ENCODE measurements around the gene CXXC5. TPM values are rescaled to one million over a fixed set of nuclear protein-coding genes. Genes with fewer than 3 reads are reported as not detected.
A peak's percentile ranks its signal among the peaks of the same experiment; 100 is the strongest.

CXXC5 gene
- polyA plus RNA-seq, 1 donor from 2014 or later = 24.4 TPM

DNA sequence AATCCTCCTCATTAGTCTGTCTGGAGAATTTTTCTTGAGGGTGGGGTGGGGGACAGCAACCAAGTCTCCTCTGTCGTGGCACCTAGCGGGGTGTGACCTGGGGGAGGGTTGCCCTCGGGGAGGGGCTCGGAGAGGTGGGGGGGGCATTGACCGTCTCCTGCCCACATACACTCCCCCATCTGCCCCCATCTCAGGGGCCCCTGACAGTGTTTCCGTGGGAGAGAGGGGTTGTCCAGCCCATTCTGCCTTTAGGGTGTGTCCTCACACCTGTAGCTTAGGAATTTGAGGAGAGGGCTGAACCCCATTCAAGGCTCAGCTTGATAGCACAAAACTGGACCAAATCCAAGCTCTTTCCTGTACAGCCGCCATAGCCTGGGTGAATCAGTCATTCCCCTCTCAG, 5.9 kb upstream of the CXXC5 start:
- Histone ChIP-seq H3K27me3 (ENCODE audit: insufficient read depth, low read depth, low read length) (peaks cover 10% of the 10 kb centered on the region), H3K4me2 (ENCODE audit: low read length) (no peak overlapping the region), H3K27ac (ENCODE audit: low read length) (no peak overlapping the region), H3F3A (ENCODE audit: insufficient read depth, low read length, poor library complexity, severe bottlenecking) (no peaks in the 10 kb centered on the region), H3K79me2 (replicated peaks; ENCODE audit: insufficient read depth, low read length) (no peaks in the 10 kb centered on the region), H4K20me1 (ENCODE audit: insufficient read depth) (no peaks in the 10 kb centered on the region), H3K9ac (ENCODE audit: low read length) (no peak overlapping the region), H3K4me3 (ENCODE audit: low read length) (no peak overlapping the region), H3K9me2 (ENCODE audit: insufficient read depth, low read length) (no peaks in the 10 kb centered on the region), H3K36me3 (ENCODE audit: insufficient read depth, low read length) (no peaks in the 10 kb centered on the region), H2AFZ (ENCODE audit: low read depth, low read length) (no peak overlapping the region), H3K9me3 (ENCODE audit: low read length) (no peaks in the 10 kb centered on the region)
- TF ChIP-seq POLR2AphosphoS5 (IDR thresholded peaks at IDR 0.05) = no peak
- no peak for TF ChIP-seq RAD21 (conservative IDR thresholded peaks at IDR 0.05)

DNA sequence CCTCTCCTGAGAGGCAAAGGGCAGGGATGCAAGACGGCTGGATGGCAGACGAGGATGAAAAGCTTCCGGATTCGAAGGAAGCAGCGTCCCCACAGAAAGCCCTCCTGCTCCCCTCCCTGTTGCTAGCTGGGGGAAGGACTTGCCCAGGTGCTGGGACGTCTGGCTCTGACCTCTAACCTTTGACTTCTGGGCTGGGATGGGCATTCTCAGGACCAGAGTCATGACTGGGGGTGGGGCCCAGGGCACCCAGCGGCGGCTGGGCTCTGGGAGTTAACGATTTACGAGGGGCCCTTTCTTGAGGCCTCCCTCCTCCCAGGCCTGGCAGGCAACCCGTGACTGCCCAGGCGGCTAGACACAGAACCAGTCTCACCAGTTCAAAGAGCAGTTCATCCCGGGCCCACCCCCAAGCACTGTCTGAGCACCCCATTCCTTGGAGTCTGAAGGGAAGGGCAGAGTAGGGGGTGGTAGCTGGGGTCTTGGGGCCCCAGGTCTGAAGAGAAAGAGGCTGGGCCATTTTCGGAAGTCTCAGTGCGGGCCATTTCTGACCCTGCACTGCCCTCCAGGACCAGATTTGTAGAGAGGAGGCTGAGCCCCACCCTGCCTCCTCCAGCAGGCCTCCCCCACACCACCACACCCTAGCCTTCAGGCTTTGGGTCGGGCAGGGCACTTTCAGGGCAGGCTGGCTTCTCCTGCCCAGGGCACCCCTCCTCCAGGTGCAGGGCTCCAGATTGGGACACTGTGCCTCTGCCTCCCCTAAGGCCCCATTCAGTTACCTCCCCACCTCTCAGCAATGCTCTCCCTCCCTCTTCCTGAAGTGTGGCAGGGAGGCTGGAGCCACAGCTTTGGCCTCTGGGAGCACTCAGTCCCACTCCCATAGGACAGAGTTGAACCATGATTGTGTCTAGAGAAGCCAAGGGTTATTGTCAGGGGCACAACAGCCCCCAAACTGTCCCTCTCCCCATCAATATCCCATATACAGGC, 5.0 kb upstream of the CXXC5 start:
- Histone ChIP-seq H3K4me2 (ENCODE audit: low read length) (no peak overlapping the region), H3K27me3 (ENCODE audit: insufficient read depth, low read depth, low read length) (peaks cover 17% of the 10 kb centered on the region), H3K27ac (ENCODE audit: low read length) (no peak overlapping the region), H3K36me3 (ENCODE audit: insufficient read depth, low read length) (no peaks in the 10 kb centered on the region), H3K9me2 (ENCODE audit: insufficient read depth, low read length) (no peaks in the 10 kb centered on the region), H3K79me2 (replicated peaks; ENCODE audit: insufficient read depth, low read length) (no peaks in the 10 kb centered on the region), H2AFZ (ENCODE audit: low read depth, low read length) (no peak overlapping the region), H3K9me3 (ENCODE audit: low read length) (no peaks in the 10 kb centered on the region), H3K9ac (ENCODE audit: low read length) (no peak overlapping the region), H3K4me3 (ENCODE audit: low read length) (no peak overlapping the region), H3F3A (ENCODE audit: insufficient read depth, low read length, poor library complexity, severe bottlenecking) (no peaks in the 10 kb centered on the region), H4K20me1 (ENCODE audit: insufficient read depth) (no peaks in the 10 kb centered on the region)
- TF ChIP-seq POLR2AphosphoS5 (IDR thresholded peaks at IDR 0.05) (peak; percentile 29), MXI1 (conservative IDR thresholded peaks at IDR 0.05; ENCODE audit: poor library complexity, severe bottlenecking) (no peak), TAF1 (IDR thresholded peaks at IDR 0.05; ENCODE audit: low read depth) (no peak), RAD21 (conservative IDR thresholded peaks at IDR 0.05) (no peak)
- TF ChIP-seq, protein P1, sequence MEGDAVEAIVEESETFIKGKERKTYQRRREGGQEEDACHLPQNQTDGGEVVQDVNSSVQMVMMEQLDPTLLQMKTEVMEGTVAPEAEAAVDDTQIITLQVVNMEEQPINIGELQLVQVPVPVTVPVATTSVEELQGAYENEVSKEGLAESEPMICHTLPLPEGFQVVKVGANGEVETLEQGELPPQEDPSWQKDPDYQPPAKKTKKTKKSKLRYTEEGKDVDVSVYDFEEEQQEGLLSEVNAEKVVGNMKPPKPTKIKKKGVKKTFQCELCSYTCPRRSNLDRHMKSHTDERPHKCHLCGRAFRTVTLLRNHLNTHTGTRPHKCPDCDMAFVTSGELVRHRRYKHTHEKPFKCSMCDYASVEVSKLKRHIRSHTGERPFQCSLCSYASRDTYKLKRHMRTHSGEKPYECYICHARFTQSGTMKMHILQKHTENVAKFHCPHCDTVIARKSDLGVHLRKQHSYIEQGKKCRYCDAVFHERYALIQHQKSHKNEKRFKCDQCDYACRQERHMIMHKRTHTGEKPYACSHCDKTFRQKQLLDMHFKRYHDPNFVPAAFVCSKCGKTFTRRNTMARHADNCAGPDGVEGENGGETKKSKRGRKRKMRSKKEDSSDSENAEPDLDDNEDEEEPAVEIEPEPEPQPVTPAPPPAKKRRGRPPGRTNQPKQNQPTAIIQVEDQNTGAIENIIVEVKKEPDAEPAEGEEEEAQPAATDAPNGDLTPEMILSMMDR (IDR thresholded peaks at IDR 0.05; ENCODE audit: poor library complexity, severe bottlenecking) = no peak
- TF ChIP-seq, protein P2, sequence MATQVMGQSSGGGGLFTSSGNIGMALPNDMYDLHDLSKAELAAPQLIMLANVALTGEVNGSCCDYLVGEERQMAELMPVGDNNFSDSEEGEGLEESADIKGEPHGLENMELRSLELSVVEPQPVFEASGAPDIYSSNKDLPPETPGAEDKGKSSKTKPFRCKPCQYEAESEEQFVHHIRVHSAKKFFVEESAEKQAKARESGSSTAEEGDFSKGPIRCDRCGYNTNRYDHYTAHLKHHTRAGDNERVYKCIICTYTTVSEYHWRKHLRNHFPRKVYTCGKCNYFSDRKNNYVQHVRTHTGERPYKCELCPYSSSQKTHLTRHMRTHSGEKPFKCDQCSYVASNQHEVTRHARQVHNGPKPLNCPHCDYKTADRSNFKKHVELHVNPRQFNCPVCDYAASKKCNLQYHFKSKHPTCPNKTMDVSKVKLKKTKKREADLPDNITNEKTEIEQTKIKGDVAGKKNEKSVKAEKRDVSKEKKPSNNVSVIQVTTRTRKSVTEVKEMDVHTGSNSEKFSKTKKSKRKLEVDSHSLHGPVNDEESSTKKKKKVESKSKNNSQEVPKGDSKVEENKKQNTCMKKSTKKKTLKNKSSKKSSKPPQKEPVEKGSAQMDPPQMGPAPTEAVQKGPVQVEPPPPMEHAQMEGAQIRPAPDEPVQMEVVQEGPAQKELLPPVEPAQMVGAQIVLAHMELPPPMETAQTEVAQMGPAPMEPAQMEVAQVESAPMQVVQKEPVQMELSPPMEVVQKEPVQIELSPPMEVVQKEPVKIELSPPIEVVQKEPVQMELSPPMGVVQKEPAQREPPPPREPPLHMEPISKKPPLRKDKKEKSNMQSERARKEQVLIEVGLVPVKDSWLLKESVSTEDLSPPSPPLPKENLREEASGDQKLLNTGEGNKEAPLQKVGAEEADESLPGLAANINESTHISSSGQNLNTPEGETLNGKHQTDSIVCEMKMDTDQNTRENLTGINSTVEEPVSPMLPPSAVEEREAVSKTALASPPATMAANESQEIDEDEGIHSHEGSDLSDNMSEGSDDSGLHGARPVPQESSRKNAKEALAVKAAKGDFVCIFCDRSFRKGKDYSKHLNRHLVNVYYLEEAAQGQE (IDR thresholded peaks at IDR 0.05; ENCODE audit: borderline replicate concordance) = no peak

DNA sequence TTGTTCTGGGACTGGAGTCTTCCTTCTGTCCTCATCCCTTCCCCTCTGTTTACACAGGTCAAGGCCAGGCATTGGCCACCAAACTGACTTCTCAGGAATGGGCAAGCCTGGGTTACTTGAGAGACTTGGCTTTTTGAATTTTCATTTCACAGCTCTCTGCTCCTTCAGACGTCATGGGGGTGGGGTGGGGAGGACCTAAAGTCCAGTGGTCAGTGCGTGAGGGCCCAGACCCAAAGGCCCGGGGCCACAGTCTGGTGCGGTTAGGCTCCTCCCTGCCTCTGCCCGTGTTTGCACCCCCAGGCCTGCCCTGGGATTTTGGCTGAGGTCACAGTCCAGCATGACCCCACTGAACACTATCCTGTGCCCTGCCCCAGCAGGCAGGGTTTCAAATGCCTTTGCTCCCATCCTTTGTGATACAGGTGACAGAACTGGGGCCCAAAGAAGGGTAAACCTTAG, 4.1 kb upstream of the CXXC5 start:
- Histone ChIP-seq H3K4me2 (ENCODE audit: low read length) (no peak overlapping the region), H4K20me1 (ENCODE audit: insufficient read depth) (no peaks in the 10 kb centered on the region), H3K27me3 (ENCODE audit: insufficient read depth, low read depth, low read length) (peaks cover 17% of the 10 kb centered on the region), H3K36me3 (ENCODE audit: insufficient read depth, low read length) (no peaks in the 10 kb centered on the region), H3K9ac (ENCODE audit: low read length) (no peak overlapping the region), H3K79me2 (replicated peaks; ENCODE audit: insufficient read depth, low read length) (peaks cover 2% of the 10 kb centered on the region), H3K9me3 (ENCODE audit: low read length) (no peaks in the 10 kb centered on the region), H3K27ac (ENCODE audit: low read length) (no peak overlapping the region), H3K4me3 (ENCODE audit: low read length) (no peak overlapping the region), H2AFZ (ENCODE audit: low read depth, low read length) (no peak overlapping the region), H3K9me2 (ENCODE audit: insufficient read depth, low read length) (no peaks in the 10 kb centered on the region), H3F3A (ENCODE audit: insufficient read depth, low read length, poor library complexity, severe bottlenecking) (no peaks in the 10 kb centered on the region)
- TF ChIP-seq RAD21 (conservative IDR thresholded peaks at IDR 0.05) = no peak
- no peak for TF ChIP-seq POLR2AphosphoS5 (IDR thresholded peaks at IDR 0.05)
- TF ChIP-seq SMC3 (conservative IDR thresholded peaks at IDR 0.05; ENCODE audit: poor library complexity) = no peak
- no peak for TF ChIP-seq EP300 (conservative IDR thresholded peaks at IDR 0.05; ENCODE audit: poor library complexity, severe bottlenecking)
- TF ChIP-seq TAF1 (IDR thresholded peaks at IDR 0.05; ENCODE audit: low read depth) = no peak
- no peak for TF ChIP-seq EZH2 (IDR thresholded peaks at IDR 0.05; ENCODE audit: borderline replicate concordance, insufficient read depth, low read length, poor library complexity, severe bottlenecking)
- no peak for TF ChIP-seq MXI1 (conservative IDR thresholded peaks at IDR 0.05; ENCODE audit: poor library complexity, severe bottlenecking)
- TF ChIP-seq, protein P2 (IDR thresholded peaks at IDR 0.05; ENCODE audit: borderline replicate concordance) = no peak

Measured in neural cell (in vitro differentiated cells).